OCI-LY1 (cell line): ENCODE results near the gene KCNK1.

Experiments used
- H2AFZ ChIP-seq: fragments of 200-600 bp; sonication (generic), shearing (Covaris generic); 2 replicates; pipeline ENCODE4 v1.6.0; 2014; ENCODE audit warnings: antibody characterized with exemption, mild to moderate bottlenecking, low read length
- H3F3A ChIP-seq: fragments of 200-600 bp; sonication (generic), shearing (Covaris generic); 2 replicates; pipeline ENCODE4 v1.6.0; 2014; ENCODE audit warnings: mild to moderate bottlenecking, antibody characterized with exemption, low read length, moderate library complexity; ENCODE audit not compliant: insufficient read depth
- H3K27ac ChIP-seq: fragments of 200-600 bp; sonication (generic); 2 replicates; pipeline ENCODE4 v1.5.1; 2014; ENCODE audit warnings: low read length, mixed run types, mild to moderate bottlenecking, low read depth; ENCODE audit not compliant: poor library complexity, severe bottlenecking
- H3K27me3 ChIP-seq: fragments of 200-600 bp; sonication (generic); 2 replicates; pipeline ENCODE4 v1.6.0; 2014; ENCODE audit warnings: antibody characterized with exemption, mild to moderate bottlenecking, low read length, moderate library complexity; ENCODE audit not compliant: insufficient read depth
- H3K36me3 ChIP-seq: fragments of 200-600 bp; sonication (generic); 2 replicates; pipeline ENCODE4 v1.6.1; 2014; ENCODE audit warnings: mild to moderate bottlenecking, antibody characterized with exemption, low read length, moderate library complexity, mixed read lengths; ENCODE audit not compliant: insufficient read depth
- H3K4me1 ChIP-seq: fragments of 200-600 bp; sonication (generic); 2 replicates; pipeline ENCODE4 v1.5.1; 2014; ENCODE audit warnings: mild to moderate bottlenecking, low read length, moderate library complexity; ENCODE audit not compliant: insufficient read depth, severe bottlenecking
- H3K4me2 ChIP-seq: fragments of 200-600 bp; sonication (generic), shearing (Covaris generic); 2 replicates; pipeline ENCODE4 v1.6.1; 2014; ENCODE audit warnings: low read length
- H3K4me3 ChIP-seq: fragments of 200-600 bp; sonication (generic); 2 replicates; pipeline ENCODE4 v1.5.1; 2014; ENCODE audit warnings: low read length, low read depth, mild to moderate bottlenecking, mixed read lengths; ENCODE audit not compliant: poor library complexity, severe bottlenecking
- H3K79me2 ChIP-seq: fragments of 200-600 bp; shearing (Covaris generic); 2 replicates; pipeline ENCODE4 v1.6.1; 2016; ENCODE audit warnings: mixed run types, low read length, mixed read lengths; ENCODE audit not compliant: insufficient read depth
- H3K9ac ChIP-seq: fragments of 200-600 bp; sonication (generic), shearing (Covaris generic); 2 replicates; pipeline ENCODE4 v1.6.1; 2014; ENCODE audit warnings: mild to moderate bottlenecking, low read length, mixed read lengths
- H3K9me2 ChIP-seq: fragments of 200-600 bp; sonication (generic), shearing (Covaris generic); 2 replicates; pipeline ENCODE4 v1.6.1; 2014; ENCODE audit warnings: low read depth, mild to moderate bottlenecking, low read length, mixed read lengths
- H3K9me3 ChIP-seq: fragments of 200-600 bp; shearing (Covaris generic); 2 replicates; pipeline ENCODE4 v1.6.1; 2014; ENCODE audit warnings: low read length, mixed read lengths
- H4K20me1 ChIP-seq: fragments of 200-600 bp; sonication (generic), shearing (Covaris generic); 2 replicates; pipeline ENCODE4 v1.6.0; 2016; ENCODE audit warnings: mild to moderate bottlenecking, low read length; ENCODE audit not compliant: insufficient read depth
- CTCF ChIP-seq: fragments of 200-600 bp; sonication (generic), shearing (Covaris generic); IDR thresholded peaks from 2 replicates; pipeline ENCODE4 v1.5.1; 2017; ENCODE audit warnings: mild to moderate bottlenecking, antibody characterized with exemption, low read length, moderate library complexity, mixed read lengths
- EZH2 ChIP-seq: fragments of 200-600 bp; sonication (generic), shearing (Covaris generic); IDR thresholded peaks from 2 replicates; pipeline ENCODE4 v1.8.0; 2017; ENCODE audit warnings: borderline replicate concordance, mixed run types, mild to moderate bottlenecking, antibody characterized with exemption, low read length, moderate library complexity, mixed read lengths

The KCNK1 gene

DNA sequence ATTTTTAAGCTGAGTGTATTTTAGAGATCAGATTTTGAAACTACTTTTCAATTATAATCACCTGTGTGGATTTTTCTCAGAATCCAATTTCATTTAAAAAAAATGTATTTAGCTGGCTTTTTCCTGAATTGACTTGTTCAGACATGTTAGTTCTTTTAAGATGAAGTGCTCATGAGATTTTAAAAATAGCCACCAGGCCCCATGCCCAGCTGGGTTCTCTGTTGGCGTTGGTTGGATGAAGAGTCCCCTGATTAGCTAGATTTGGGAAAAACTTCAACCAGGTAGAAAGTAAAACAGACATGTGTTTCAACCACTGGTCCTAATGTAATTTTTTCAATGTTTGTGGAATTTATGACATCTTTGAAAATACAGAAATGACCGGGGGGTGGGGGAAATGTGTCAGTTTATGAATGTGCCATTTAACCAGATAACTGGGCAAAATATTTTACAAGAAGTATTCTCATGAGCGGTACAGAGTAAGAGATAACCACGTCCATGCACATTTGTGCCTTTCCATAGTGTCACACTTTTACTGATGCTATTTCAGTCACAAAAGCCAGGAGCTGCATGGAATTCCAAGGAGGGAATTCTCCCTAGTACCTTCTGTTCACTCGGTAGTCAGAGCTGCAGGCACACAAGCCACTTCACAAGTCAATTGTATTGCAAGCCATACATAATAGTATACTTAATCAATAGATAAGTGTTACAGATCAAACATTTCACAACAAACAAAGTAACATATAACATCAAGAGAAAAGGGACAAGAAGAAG lies 51.1 kb downstream of the KCNK1 start:
- H3K4me2 ChIP-seq, result no peak overlapping the region
- H3K27ac ChIP-seq, result no peak overlapping the region
- no peaks in the 10 kb centered on the region for H3K9me2 ChIP-seq
- no peak overlapping the region for H2AFZ ChIP-seq
- H3K27me3 ChIP-seq, result no peaks in the 10 kb centered on the region
- H4K20me1 ChIP-seq, result no peaks in the 10 kb centered on the region
- H3F3A ChIP-seq, result no peaks in the 10 kb centered on the region
- no peaks in the 10 kb centered on the region for H3K36me3 ChIP-seq
- H3K4me1 ChIP-seq, result no peaks in the 10 kb centered on the region
- H3K4me3 ChIP-seq, result no peak overlapping the region
- no peaks in the 10 kb centered on the region for H3K9me3 ChIP-seq
- H3K9ac ChIP-seq, result no peak overlapping the region
- no peaks in the 10 kb centered on the region for H3K79me2 ChIP-seq
- TF ChIP-seq EZH2 (no peak), CTCF (no peak)

DNA sequence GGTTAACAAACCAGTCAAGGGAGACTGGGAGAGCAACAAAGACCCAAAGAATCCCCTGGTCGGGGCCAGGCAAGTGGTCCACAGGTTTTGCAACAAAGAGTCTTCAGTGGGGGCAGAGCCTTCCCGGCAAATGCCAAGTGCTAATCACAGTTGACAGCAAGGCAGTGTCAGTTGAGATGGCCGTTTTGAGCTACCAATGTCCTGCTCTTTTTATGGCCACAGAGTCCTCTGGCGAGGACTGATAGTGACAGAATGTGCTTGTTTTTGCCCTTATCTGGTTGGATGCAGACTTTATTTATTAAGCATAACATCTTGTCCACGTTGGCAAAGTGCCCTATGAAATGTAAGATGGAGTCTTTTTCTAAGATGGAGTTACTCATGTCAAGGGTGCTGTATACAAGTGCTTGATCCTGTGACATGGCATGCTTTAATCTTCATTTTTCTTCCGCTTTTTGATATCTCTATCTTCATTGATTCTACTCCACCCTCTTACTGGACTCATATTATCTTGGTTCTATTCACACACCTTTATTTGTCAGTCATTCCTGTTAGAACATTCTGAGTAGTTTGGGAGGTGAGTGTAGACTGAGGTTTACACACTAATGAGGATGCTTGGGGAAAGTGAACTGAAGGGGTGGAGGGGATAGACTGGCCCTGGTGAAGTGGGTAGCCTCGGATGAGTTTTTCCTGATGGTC lies 51.8 kb downstream of the KCNK1 start:
- Histone ChIP-seq H3K79me2 (no peaks in the 10 kb centered on the region), H3K9me3 (no peaks in the 10 kb centered on the region), H3K4me2 (no peak overlapping the region), H2AFZ (no peak overlapping the region), H3K4me3 (no peak overlapping the region), H3K9me2 (no peaks in the 10 kb centered on the region), H3K36me3 (no peaks in the 10 kb centered on the region), H3K4me1 (no peaks in the 10 kb centered on the region), H3K9ac (no peak overlapping the region), H3F3A (no peaks in the 10 kb centered on the region), H3K27ac (no peak overlapping the region), H4K20me1 (no peaks in the 10 kb centered on the region), H3K27me3 (no peaks in the 10 kb centered on the region)
- TF ChIP-seq EZH2 (no peak), CTCF (no peak)

DNA sequence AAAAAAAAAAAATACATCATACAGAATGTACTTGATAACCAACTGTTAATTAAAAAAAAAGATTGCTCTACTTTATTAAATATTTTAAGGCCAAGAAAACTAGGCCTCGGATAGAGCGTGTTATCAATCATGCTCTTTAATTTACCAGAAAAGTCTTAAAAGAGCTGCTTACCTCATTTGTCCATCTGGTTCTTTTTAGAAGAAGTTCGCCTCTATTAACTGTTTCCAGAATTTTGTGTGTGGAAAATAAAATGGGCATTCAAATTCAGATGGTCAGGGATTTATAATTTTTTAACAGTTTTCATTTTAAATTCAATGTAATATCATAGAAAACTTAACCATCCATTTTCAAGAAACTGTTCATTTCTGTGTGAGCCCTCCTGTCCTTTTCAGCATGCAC lies 53.8 kb downstream of the KCNK1 start:
- Histone ChIP-seq H3F3A (no peaks in the 10 kb centered on the region), H3K27ac (no peak overlapping the region), H3K79me2 (no peaks in the 10 kb centered on the region), H4K20me1 (no peaks in the 10 kb centered on the region), H2AFZ (no peak overlapping the region), H3K9me3 (no peaks in the 10 kb centered on the region), H3K36me3 (no peaks in the 10 kb centered on the region), H3K4me2 (no peak overlapping the region), H3K4me3 (no peak overlapping the region), H3K9me2 (no peaks in the 10 kb centered on the region), H3K27me3 (no peaks in the 10 kb centered on the region), H3K4me1 (no peaks in the 10 kb centered on the region), H3K9ac (no peak overlapping the region)
- no peak for TF ChIP-seq CTCF
